Activated CD8-positive, alpha-beta memory T cell treated with anti-CD3 and anti-CD28 coated beads, Interleukin-2, amount 10 ng/mL, durations not matched to agents 7 days and 5 days (primary cell): ENCODE measurements around the gene XYLT1. TPM values are rescaled to one million over a fixed set of nuclear protein-coding genes. Genes with fewer than 3 reads are reported as not detected.

ENCODE experiments used
- ATAC-seq: fragments of 150-1000 bp; cut with Tn5 transposase; one replicate; pipeline ENCODE4 v1.10.0; 2021; ENCODE audit warnings: moderate library complexity
- CTCF ChIA-PET: fragments of 350-600 bp; sonication (Branson Sonifier 250); formaldehyde crosslinking; loops from one replicate; lab custom pipeline; 2021; ENCODE audit warnings: antibody characterized with exemption; lab: Charles Lee
- DNase-seq: peaks from one replicate; pipeline ENCODE4 v3.0.0-alpha.2; 2020
- H3K27ac Mint-ChIP-seq: one replicate; pipeline ENCODE4 v1.8.0; 2021; ENCODE audit warnings: mild to moderate bottlenecking, mixed read lengths
- H3K27me3 Mint-ChIP-seq: one replicate; pipeline ENCODE4 v1.8.0; 2021; ENCODE audit warnings: mixed read lengths
- H3K36me3 Mint-ChIP-seq: one replicate; pipeline ENCODE4 v1.8.0; 2021; ENCODE audit warnings: mild to moderate bottlenecking, mixed read lengths
- H3K4me1 Mint-ChIP-seq: one replicate; pipeline ENCODE4 v1.8.0; 2021; ENCODE audit warnings: mixed read lengths
- H3K4me3 Mint-ChIP-seq: one replicate; pipeline ENCODE4 v1.8.0; 2021; ENCODE audit warnings: mild to moderate bottlenecking, moderate library complexity, mixed read lengths
- H3K9me3 Mint-ChIP-seq: one replicate; pipeline ENCODE4 v1.8.0; 2022; ENCODE audit warnings: low read depth, mixed read lengths
- total RNA-seq, 2 experiments: library from RNA; stranded (reverse); gene quantifications; one replicate each; pipeline ENCODE4 v1.2.3, GENCODE V29; 2021

XYLT1 gene
- total RNA-seq, 2 experiments from 2014 or later: 35.7 to 40.9 TPM

DNA sequence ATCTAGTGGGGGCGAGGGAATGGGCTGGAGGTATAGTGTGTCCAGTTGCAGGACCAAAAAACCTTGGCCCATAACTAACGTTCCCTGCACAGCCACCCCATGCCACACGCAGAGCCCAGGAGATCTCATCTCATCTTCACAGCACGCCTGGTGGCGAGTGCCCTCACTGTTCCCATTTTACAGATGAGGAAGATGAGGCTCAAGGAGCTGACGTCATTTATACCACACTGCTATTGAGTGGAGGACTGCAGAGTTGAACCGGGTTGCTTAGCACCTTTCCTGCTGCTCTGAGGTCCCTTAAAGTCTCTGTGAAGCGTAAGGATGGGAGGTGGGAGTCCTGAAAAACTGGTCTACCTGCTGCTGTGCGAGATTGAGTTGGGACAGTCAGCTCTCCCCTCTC is 172.5 kb downstream of the XYLT1 start:
- H3K4me3 Mint-ChIP-seq: no peak overlapping the region
- peaks cover 28% of the 10 kb centered on the region for H3K4me1 Mint-ChIP-seq
- CTCF ChIA-PET: interaction anchor here (1.0 kb wide), 1 partner anchor 12 kb away, joined by 3 read pairs; no protein-coding TSS in a partner anchor
- H3K27me3 Mint-ChIP-seq: no peaks in the 10 kb centered on the region
- peaks cover 5% of the 10 kb centered on the region for H3K36me3 Mint-ChIP-seq
- no peak for DNase-seq
- H3K9me3 Mint-ChIP-seq: no peaks in the 10 kb centered on the region
- ATAC-seq: no peak
- H3K27ac Mint-ChIP-seq: no peak overlapping the region

GRCh38 chr16:17296431-17296830 is 174.3 kb downstream of the XYLT1 start:
- H3K4me3 Mint-ChIP-seq: no peak overlapping the region
- DNase-seq: no peak
- H3K4me1 Mint-ChIP-seq: peaks cover 12% of the 10 kb centered on the region
- H3K27me3 Mint-ChIP-seq: no peaks in the 10 kb centered on the region
- CTCF ChIA-PET: no interaction called here
- H3K36me3 Mint-ChIP-seq: peaks cover 9% of the 10 kb centered on the region
- H3K27ac Mint-ChIP-seq: no peak overlapping the region
- no peak for ATAC-seq
- H3K9me3 Mint-ChIP-seq: no peaks in the 10 kb centered on the region

- Mint-ChIP-seq H3K4me1 (peaks cover 12% of the 10 kb centered on the region), H3K27me3 (no peaks in the 10 kb centered on the region), H3K36me3 (peaks cover 9% of the 10 kb centered on the region), H3K27ac (no peak overlapping the region), H3K9me3 (no peaks in the 10 kb centered on the region), H3K4me3 (no peak overlapping the region)
- DNase-seq (no peak), ATAC-seq (no peak)
- CTCF ChIA-PET: no interaction called here
These were observed 174.8 kb downstream of the XYLT1 start for GRCh38 chr16:17295948-17296347.

GRCh38 chr16:17294856-17295255 is 175.9 kb downstream of the XYLT1 start:
- no peak for ATAC-seq
- peak overlapping the region; percentile 73 for H3K27ac Mint-ChIP-seq
- peaks cover 9% of the 10 kb centered on the region for H3K36me3 Mint-ChIP-seq
- CTCF ChIA-PET: no interaction called here
- no peaks in the 10 kb centered on the region for H3K27me3 Mint-ChIP-seq
- H3K4me1 Mint-ChIP-seq: peaks cover 8% of the 10 kb centered on the region
- H3K9me3 Mint-ChIP-seq: no peaks in the 10 kb centered on the region
- no peak overlapping the region for H3K4me3 Mint-ChIP-seq
- DNase-seq: no peak

GRCh38 chr16:17293813-17294558 is 176.8 kb downstream of the XYLT1 start:
- Mint-ChIP-seq H3K9me3 (no peaks in the 10 kb centered on the region), H3K4me1 (peaks cover 10% of the 10 kb centered on the region), H3K4me3 (no peak overlapping the region), H3K27me3 (no peaks in the 10 kb centered on the region), H3K27ac (no peak overlapping the region), H3K36me3 (peaks cover 13% of the 10 kb centered on the region)
- DNase-seq: no peak
- CTCF ChIA-PET: no interaction called here
- no peak for ATAC-seq

DNA sequence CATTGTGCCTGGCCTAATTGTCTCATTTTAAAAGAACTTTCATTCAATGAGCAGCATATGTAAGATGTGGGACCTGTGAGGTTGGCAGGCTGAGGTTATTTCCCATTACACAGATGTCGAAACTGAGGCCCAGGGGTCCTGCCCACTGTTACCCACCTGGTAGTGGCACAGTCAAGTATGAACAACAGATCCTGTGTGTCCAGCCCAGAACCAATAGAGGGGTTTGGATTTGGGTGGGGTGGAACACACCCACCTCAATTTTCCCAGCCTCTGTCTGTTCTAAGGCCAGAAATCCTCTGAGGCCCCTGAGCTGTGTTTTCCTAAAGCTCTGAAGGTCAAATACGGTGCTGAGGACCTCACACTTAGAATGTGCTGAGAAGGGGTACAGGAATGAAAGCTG is 179.5 kb downstream of the XYLT1 start:
- CTCF ChIA-PET: interaction anchor here (0.6 to 1.0 kb wide), 2 partner anchors 9 to 30 kb away, joined by 3 read pairs; no protein-coding TSS in a partner anchor
- Mint-ChIP-seq H3K27ac (no peak overlapping the region), H3K27me3 (no peaks in the 10 kb centered on the region), H3K4me3 (no peak overlapping the region), H3K4me1 (peaks cover 10% of the 10 kb centered on the region), H3K36me3 (peaks cover 13% of the 10 kb centered on the region), H3K9me3 (no peaks in the 10 kb centered on the region)
- no peak for DNase-seq
- ATAC-seq: no peak

GRCh38 chr16:17289674-17290635 is 180.8 kb downstream of the XYLT1 start:
- no peaks in the 10 kb centered on the region for H3K9me3 Mint-ChIP-seq
- H3K36me3 Mint-ChIP-seq: peaks cover 12% of the 10 kb centered on the region
- no peak overlapping the region for H3K4me3 Mint-ChIP-seq
- peaks cover 6% of the 10 kb centered on the region for H3K4me1 Mint-ChIP-seq
- no peak overlapping the region for H3K27ac Mint-ChIP-seq
- DNase-seq (no peak), ATAC-seq (no peak)
- CTCF ChIA-PET: interaction anchor here (0.8 kb wide), 1 partner anchor 13 kb away, joined by 4 read pairs; no protein-coding TSS in a partner anchor
- H3K27me3 Mint-ChIP-seq: no peaks in the 10 kb centered on the region

GRCh38 chr16:17289050-17289449 is 181.7 kb downstream of the XYLT1 start:
- Mint-ChIP-seq H3K9me3 (no peaks in the 10 kb centered on the region), H3K27ac (no peak overlapping the region), H3K27me3 (no peaks in the 10 kb centered on the region), H3K4me3 (no peak overlapping the region), H3K36me3 (peaks cover 9% of the 10 kb centered on the region), H3K4me1 (peaks cover 2% of the 10 kb centered on the region)
- no peak for DNase-seq
- CTCF ChIA-PET: no interaction called here
- ATAC-seq: no peak

- CTCF ChIA-PET: interaction anchor here (1.2 kb wide), 2 partner anchors 8 to 17 kb away, joined by 3 to 5 read pairs; no protein-coding TSS in a partner anchor
- peaks cover 6% of the 10 kb centered on the region for H3K36me3 Mint-ChIP-seq
- no peaks in the 10 kb centered on the region for H3K9me3 Mint-ChIP-seq
- no peaks in the 10 kb centered on the region for H3K27me3 Mint-ChIP-seq
- peaks cover 5% of the 10 kb centered on the region for H3K4me1 Mint-ChIP-seq
- no peak overlapping the region for H3K4me3 Mint-ChIP-seq
- no peak for ATAC-seq
- no peak overlapping the region for H3K27ac Mint-ChIP-seq
- no peak for DNase-seq
These were observed 183.5 kb downstream of the XYLT1 start for GRCh38 chr16:17287166-17287800.

GRCh38 chr16:17286443-17286842 is 184.3 kb downstream of the XYLT1 start:
- Mint-ChIP-seq H3K4me3 (no peak overlapping the region), H3K4me1 (peaks cover 7% of the 10 kb centered on the region), H3K27ac (no peak overlapping the region), H3K9me3 (no peaks in the 10 kb centered on the region), H3K27me3 (no peaks in the 10 kb centered on the region), H3K36me3 (peaks cover 4% of the 10 kb centered on the region)
- no peak for DNase-seq
- no peak for ATAC-seq
- CTCF ChIA-PET: interaction anchor here (0.9 to 1.0 kb wide), 3 partner anchors 11 to 83 kb away, joined by 3 read pairs; no protein-coding TSS in a partner anchor

DNA sequence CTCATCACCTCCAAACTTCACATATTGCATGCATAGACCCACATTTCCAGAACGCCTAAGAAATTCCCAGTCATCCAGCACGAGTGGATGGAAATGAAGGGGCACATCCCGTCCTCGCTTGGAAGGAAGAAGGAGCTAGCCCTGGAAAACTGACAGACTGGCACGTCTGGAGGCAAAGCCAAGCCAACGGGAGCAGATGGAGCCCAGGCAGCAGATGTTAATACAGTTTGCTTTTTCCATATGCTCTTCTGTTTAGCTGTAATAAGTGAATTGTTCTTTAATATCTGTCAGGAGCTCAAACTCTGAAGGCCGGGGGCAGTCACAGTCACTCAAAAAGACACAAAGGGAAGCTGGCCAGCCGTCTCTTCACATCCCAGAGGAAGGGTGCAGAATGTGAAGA is 187.7 kb downstream of the XYLT1 start:
- Mint-ChIP-seq H3K27ac (no peak overlapping the region), H3K36me3 (no peaks in the 10 kb centered on the region), H3K9me3 (no peaks in the 10 kb centered on the region), H3K27me3 (no peaks in the 10 kb centered on the region), H3K4me1 (peaks cover 5% of the 10 kb centered on the region), H3K4me3 (no peak overlapping the region)
- CTCF ChIA-PET: no interaction called here
- ATAC-seq (no peak), DNase-seq (no peak)

DNA sequence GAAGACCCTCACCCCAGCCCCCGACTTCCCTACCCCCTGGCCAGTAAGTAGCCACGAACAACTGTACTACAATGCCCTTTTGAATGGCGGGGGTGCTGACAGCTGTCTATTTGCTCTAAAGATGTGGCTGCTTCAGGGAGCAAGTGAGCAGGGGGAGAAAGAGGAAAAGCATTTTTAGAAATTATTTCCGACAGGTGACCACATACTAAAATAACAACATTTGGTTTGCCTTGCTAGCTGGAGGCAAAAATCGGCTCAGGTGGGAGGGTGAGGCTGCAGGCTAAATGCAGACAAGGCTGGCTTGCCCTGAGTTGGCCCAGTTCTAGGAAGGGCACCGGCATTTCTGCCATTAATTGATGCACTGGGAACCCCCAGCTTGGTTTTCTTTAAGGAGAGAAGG is 188.5 kb downstream of the XYLT1 start:
- H3K36me3 Mint-ChIP-seq: no peaks in the 10 kb centered on the region
- no peak for DNase-seq
- H3K27ac Mint-ChIP-seq: no peak overlapping the region

DNA sequence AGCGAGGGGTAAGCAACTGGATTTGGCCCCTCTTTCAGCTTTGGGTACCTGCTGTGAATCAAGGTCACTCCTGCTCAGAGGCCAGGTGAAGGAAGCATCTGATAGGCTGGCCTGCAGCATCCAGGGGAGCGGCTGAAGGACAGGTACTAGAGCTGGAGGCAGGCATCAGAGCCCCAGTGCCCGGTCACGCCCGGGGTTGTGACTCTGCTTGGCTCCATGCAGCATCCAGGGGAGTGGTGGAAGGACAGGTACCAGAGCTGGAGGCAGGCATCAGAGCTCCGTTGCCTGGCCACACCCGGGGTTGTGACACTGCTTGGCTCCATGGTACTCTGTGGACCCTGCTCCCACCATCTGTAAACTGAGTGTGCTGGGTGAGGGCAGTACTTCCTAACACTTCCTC is 189.7 kb downstream of the XYLT1 start:
- H3K9me3 Mint-ChIP-seq: no peaks in the 10 kb centered on the region
- DNase-seq: no peak
- no peaks in the 10 kb centered on the region for H3K27me3 Mint-ChIP-seq
- H3K4me1 Mint-ChIP-seq: peaks cover 8% of the 10 kb centered on the region
- no peaks in the 10 kb centered on the region for H3K36me3 Mint-ChIP-seq
- no peak for ATAC-seq
- no peak overlapping the region for H3K27ac Mint-ChIP-seq
- CTCF ChIA-PET: no interaction called here
- no peak overlapping the region for H3K4me3 Mint-ChIP-seq

More for the DNA sequence above, 188.5 kb downstream of the XYLT1 start:
- H3K9me3 Mint-ChIP-seq: no peaks in the 10 kb centered on the region
- H3K4me3 Mint-ChIP-seq: no peak overlapping the region
- CTCF ChIA-PET: interaction anchor here (0.9 kb wide), 1 partner anchor 9 kb away, joined by 3 read pairs; no protein-coding TSS in a partner anchor
- ATAC-seq: no peak
- peaks cover 5% of the 10 kb centered on the region for H3K4me1 Mint-ChIP-seq
- H3K27me3 Mint-ChIP-seq: no peaks in the 10 kb centered on the region
